ENCODE measurements around the gene SLC34A3.

Gene SLC34A3

DNA sequence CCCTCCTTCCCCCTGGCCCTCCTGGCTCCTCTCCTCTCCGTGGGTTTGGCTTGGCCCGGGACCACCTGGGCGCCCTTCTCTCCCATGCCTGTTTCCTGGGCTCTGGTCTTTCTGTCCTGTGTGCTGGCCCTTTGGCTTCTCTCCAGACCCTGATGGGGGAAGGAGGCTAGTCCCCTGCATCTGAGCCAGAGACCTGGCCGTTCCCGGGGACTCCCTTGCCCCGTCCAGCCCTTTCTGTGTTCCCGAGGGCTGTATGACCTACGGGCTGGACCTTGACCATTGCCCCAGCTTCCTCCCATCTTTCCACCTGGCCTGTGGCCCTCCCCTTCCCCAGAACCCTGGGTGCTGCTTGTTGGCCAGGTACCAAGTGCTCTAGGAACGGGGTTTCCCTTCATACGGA, 32.8 kb downstream of the SLC34A3 start:
- no peak for DNase-seq

DNA sequence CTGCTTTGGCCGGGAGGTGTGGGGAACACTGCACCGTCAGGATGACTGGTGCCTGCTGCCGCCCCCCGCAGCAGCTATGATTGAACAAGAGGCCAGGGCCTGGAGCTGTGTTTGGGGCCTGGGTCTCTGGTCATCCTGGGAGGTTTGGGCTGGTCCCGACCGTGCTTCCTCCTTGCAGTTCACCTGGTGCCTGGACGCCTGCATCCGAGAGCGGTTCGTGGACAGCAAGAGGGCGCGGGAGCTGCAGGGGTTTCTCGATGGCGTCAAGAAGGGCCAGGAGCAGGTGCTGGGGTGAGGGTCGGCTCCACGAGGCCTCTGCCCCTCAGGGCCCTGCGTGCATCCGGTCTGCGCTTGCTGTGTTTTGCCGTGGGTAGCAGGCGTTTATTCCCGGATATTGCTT, 33.4 kb downstream of the SLC34A3 start:
- DNase-seq, result no peak

DNA sequence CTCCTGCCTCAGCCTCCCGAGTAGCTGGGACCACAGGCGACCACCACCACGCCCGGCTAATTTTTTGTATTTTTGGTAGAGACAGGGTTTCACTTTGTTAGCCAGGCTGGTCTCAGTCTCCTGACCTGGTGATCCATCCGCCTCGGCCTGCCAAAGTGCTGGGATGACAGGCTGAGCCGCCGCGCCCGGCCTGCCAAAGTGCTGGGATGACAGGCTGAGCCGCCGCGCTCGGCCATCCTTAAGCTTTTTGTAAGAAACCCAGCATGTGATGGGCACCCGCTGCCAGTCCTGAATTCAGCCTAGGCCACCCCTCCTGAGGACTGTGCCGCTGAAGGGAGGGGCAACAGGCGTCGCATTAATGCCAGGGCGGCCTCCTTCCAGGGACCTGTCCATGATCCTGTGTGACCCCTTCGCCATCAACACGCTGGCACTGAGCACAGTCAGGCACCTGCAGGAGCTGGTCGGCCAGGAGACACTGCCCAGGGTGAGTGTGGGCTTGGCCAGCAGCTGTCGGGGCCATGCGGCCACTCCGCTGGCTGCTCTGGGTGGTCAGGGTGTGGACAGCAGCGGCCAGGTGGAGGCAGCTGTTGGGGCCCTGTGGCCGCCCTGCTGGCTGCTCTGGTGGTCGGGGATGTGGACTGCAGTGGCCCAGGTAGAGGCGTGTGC, 34.9 kb downstream of the SLC34A3 start:
- DNase-seq, result no peak

DNA sequence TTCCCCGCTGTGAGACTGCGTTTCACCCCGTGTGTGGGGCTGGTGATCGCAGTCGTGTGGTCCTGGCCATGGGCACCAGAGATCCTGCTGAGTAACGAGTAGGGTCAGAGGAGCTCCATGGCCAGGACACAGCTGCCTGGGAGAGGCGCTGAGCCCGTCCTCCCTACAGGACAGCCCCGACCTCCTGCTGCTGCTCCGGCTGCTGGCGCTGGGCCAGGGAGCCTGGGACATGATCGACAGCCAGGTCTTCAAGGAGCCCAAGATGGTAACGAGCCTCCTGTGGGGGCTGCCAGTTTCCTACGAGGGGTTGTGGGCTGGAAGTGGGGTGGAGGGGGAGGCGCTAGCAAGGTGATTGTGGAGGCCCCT, 35.4 kb downstream of the SLC34A3 start:
- DNase-seq, result no peak

DNA sequence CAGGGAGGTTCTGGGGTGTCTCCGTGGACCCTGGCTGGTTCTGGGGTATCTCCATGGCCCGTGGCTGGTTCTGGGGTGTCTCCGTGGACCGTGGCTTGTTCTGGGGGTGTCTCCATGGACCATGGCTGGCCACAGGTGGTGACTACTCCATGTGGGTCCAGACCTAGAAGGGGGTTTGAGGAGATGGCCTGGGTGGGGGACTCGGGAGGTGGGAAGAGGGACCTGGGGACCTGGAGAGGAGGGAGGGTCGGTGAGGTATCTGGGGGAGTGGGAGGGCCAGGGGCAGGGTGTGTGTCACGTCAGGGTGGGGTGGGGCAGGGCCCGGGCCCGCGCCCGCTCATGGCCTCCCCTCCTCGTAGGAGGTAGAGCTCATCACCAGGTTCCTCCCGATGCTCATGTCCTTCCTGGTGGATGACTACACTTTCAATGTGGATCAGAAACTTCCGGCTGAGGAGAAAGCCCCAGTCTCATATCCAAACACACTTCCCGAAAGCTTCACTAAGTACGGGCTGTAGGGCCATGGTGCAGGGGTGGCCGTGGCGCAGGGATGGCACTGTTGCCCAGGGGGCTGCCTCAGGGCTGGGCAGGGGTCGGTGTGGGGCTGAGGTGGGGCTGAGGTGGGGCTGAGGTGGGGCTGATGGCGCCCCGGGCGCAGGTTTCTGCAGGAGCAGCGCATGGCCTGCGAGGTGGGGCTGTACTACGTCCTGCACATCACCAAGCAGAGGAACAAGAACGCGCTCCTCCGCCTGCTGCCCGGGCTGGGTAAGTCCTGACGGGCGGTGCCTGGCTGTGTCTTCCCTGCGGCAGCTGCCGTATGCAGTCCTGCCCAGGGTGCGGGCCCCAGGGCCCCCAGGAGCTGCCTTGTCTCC, 36.1 kb downstream of the SLC34A3 start:
- DNase-seq, result no peak

DNA sequence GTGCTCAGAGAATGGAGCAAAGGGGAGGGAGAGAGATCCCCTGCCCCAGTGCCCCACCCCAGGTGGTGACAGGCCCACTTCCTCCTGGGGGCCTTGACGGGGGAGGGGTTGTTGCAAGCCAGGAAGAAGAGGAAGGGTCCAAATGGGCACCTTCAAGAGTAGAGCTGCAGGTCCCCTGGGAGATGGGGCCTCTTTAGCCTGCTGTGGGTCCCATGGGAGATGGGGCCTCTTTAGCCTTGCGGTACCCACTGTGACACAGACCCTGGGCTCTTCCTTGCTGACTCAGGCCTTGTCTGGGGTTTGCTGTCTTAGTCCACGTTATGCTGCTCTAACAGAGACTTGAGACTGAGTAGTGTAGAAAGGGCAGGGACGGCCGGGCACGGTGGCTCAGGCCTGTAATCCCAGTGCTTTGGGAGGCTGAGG, 37.2 kb downstream of the SLC34A3 start:
- no peak for DNase-seq

DNA sequence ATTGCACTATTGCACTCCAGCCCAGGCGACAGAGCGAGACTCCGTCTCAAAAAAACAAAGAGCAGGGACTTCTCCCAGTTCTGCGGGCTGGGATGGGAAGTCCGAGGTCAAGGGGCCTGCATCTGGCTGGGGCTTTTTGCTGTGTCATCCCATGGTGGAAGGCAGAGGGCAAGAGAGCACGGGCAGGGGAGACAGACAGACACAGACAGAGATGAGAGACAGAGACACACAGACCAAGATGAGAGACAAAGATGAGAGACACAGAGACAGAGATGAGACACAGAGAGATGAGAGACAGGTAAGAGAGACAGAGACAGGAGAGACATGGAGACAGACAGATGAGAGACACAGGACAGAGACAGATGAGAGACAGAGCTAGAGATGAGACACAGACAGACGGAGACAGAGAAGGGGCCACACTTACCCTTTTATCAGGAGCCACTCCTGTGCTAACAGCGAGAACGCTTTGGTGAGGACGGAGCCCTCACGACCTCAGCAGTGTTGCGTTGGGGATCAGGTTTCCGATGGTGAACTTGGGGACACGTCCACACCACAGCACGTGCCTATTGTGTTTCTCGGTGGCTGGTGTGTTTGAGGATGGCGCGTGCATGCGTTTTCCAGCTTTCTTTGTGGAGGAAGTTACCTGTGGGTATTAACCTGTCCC, 38.0 kb downstream of the SLC34A3 start:
- no peak for DNase-seq

DNA sequence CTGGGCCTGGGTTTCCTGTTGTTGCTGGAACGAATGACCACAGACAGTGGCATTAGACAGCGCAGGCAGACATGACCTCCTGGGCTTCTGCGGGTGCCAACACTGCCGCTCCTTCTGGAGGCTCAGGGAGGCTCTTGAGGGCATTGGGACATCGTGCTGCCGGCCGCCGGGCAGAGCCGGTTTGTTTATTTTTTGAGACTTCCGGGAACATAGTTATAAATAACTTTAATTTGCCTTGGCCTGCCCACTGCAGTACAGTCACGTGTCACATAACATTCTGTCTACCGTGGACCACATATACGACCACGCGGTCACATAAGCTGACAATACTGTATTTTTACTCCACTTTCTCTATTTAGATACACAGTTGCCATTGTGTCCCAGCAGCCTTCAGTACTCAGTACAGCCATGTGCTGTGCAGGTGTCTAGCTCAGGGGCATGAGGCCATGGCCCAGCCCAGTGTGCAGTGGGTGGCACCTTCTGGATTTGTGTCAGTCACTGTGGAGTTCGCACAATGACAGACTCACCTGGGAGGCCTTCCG, 38.6 kb downstream of the SLC34A3 start:
- DNase-seq, result no peak

DNA sequence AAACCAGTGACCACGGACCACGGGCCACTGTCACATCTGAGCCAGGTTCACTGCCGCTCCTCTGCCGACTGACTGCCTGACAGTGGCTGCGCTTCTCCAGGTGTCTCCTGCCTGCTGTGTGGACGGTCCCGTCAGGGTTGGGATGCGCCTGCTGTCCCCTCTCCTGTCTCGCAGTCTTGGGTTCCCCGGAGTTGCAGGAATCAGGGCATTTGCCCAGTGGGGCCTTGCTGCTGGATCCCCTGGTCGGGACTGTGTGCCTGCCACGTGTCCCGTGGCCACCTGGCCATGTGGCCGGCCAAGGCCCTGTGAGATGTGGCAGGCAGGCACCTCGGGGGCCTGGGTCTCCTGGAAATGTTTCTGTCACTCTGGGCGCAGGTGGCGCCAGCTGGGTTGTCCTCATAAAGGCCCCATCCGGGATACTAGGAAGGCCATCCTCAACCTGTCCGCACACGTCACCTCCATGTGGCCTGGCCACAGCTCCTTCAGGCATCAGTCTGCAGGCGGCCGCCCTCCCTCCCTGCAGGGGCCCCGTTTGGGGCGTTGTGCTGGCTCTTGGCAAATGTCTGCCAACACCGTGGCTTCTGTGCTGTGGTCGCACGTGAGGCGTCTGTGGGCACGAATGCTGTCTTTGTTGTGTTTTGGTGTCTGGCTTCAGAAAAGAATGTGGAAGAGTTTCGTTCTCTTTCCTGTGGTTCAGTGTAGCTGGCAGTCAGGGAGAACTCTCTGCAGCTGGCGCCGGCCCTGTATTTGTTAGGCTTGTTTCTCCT, 40.4 kb downstream of the SLC34A3 start:
- no peak for DNase-seq

DNA sequence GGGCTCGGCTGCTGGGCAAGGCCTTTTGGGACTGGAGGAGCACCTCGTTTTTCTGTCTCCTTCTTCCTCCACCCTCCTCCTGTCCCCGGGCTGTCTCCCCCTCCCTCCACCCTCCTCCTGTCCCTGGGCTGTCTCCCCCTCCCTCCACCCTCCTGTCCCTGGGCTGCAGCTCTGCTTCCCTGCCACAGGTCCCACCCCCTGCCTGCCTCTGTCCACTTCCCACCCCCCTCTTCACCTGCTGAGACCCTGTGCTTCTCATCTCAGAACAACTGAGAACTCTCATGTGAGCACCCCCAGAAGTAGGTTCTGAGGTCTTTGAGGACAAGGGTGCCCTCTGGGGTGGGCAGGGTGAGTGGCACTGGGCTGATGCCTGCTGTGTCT, 41.0 kb downstream of the SLC34A3 start:
- DNase-seq, result no peak

DNA sequence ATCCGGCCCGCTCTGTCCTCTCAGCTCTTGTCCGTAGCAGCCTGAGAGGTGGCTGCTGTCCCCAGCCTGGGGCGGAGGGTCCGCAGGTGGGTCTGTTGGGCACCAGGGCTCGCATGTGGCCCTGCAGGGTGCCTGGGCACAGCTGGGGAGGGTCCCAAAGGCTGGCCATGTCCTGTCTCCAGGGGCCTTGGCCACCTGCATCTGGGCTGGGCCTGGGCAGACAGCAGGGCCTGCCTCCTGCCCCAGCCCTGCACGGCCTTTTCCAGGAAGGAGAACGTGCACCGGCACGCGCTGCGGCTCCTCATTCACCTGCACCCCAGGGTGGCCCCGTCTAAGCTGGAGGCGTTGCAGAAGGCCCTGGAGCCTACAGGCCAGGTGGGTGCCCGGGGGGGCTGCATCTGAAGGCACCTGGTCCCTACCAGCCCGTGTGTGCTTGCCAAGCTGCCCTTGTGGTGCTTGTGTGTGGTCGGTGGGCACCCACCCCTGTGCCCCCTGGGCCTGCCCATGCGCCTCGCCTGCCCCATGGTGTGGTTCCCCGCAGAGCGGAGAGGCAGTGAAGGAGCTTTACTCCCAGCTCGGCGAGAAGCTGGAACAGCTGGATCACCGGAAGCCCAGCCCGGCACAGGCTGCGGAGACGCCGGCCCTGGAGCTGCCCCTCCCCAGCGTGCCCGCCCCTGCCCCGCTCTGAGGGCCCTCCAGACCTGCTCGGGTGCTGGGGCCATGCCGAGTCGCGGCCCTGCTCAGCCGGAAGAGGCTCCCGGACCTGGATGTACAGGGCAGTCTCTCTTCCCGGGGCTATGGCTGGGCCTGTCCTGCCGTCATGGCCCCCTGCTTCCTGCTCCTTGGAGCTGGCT, 41.8 kb downstream of the SLC34A3 start:
- DNase-seq, result no peak

DNA sequence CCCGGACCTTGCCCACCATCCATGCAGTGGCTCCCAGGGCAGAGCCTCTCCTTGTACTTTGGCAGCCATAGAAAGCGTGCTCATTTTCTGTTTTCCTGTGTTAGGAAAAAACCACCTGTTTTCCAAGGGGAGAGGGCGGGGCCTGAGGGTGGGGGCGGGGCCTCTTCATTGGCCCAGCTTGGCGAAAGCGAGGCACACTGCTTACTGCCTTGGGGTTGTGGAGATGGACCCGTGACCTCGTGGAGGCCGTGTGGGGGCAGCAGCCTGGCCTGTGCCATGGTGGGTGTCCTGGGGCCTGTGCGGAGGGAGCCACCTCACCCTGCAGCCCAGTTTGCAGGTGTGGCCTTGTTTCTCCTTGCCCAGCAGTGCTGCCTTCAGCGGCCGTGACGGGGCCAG, 42.4 kb downstream of the SLC34A3 start:
- no peak for DNase-seq

DNA sequence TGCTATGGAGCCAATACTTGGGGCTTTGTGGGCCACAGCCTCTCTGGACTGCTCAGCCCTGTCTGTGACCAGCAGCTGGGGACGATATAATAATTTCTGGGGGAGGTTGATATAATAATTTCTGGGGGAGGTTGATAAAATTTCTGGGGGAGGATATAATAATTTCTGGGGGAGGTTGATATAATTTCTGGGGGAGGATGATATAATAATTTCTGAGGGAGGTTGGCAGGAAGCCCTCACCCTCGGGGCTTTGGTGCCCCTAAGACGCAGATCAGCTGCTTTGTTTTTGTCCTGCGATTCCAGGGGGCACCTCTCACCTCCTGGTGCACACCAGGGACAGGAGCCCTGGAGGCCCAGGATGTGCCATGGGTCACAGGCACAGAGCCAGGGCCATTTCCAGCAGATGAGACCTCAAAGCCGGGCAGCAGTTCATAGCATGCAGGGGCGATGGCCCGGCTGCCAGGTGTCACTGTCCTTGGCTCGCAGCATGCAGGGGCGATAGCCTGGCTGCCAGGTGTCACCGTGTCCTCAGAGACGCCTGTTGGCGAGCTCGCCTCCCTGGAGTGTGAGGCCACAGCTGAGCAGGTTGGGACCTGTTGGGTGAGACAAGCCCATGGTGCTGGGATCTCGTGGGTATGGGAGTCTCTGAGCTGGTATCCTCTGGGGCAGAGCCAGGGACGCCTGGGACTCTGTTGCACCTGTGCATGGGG, 43.1 kb downstream of the SLC34A3 start:
- DNase-seq, result no peak

DNA sequence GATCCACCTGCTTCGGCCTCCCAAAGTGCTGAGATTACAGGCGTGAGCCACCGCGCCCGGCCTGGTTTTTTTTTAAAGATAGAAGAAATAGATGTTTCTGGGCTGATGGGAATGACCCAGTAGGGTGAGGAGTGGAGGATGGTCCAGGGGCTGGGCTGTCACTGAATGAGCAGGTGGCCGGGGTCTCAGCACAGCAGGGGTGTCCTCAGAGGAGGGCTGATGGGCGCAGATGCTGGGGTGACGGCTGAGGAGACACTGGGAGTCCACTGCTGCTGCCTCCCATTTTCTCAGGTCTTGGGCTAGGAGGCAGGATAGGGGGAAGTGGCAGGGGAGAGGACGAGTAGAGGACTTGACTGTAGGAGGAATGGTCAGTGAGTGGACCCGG, 44.5 kb downstream of the SLC34A3 start:
- DNase-seq, result no peak

DNA sequence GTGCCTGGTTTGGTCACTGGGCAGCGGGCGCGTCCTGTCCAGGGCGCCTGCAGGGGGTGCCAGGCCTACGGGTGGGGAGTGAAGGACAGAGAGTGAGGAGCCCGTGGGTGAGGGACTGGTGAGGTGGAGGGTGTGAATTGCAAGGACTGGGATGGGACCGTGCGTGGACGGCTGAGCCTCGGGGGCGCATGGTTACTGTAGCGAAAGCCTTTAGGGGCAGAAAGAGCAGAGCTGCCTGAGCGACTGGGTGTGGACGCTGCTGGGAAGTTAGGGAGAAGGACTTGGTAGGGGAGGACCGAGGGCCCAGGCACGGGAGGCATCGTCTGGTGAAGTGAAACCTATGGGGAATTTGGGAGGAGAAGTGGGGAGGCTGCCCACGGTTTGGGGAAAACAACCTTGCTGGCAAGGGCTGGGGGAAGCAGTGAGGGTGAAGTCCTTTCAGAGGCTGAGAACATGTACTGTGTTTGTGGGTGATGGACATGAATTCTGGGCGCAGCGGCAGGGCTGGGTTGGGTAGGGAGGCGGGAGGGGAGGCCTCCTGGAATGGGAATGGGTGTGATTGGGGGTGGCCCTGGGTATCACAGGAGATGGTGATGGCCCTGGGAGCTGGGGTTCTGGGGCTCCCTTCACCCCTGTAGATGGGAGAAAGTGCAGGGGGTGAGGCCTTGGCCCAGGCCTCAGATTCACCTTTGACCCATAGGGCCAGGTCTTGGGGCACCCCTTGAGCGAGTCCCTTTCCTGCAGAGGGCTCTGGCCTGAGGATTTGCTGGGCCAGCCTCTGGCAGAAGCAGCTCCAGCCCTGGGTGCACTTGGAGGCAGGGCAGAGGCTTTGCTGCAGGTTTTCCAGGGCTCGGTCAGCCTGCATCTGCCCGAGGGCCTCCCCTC, 45.1 kb downstream of the SLC34A3 start:
- no peak for DNase-seq

DNA sequence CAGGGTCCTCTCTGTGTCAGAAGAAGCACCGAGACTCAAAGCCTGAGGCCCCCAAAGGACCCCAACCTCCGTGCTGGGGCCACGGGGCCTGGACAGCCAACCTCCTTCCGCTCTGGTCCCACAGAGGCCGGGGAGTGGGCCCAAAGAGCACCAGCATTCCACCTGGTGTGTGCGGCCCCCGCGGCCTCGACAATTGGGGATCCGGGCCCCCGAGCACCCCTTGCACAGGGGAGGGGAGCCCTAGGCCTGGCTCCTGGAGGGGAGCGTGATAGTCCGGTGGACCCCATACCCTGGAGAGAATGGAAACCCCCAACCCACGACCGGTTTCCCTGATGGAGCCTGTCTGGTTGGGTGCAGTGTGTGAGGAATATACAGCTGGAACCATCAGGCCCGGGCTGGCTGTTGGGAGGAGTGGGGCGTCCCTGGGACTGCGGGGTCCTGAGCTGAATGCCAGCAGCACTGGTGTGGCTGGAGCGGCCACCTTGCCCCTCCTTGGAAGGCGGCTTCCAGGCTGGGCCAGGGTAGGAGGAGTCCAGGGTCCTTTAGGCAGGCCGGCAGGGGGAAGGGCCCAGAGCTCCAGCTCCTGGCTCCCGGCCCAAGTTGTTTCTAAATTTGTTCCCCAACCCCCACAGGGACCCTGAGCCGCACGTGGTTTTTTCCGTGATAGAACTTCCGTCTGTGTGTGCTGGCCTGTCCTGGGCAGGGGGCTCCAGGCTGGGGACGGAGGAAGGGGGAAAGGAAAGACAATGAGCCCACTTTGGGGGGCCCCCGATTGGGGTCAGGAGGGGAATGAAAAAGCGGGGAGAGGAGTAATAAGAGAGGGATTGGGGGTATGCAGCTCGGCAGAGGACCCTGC, 46.0 kb downstream of the SLC34A3 start:
- no peak for DNase-seq

DNA sequence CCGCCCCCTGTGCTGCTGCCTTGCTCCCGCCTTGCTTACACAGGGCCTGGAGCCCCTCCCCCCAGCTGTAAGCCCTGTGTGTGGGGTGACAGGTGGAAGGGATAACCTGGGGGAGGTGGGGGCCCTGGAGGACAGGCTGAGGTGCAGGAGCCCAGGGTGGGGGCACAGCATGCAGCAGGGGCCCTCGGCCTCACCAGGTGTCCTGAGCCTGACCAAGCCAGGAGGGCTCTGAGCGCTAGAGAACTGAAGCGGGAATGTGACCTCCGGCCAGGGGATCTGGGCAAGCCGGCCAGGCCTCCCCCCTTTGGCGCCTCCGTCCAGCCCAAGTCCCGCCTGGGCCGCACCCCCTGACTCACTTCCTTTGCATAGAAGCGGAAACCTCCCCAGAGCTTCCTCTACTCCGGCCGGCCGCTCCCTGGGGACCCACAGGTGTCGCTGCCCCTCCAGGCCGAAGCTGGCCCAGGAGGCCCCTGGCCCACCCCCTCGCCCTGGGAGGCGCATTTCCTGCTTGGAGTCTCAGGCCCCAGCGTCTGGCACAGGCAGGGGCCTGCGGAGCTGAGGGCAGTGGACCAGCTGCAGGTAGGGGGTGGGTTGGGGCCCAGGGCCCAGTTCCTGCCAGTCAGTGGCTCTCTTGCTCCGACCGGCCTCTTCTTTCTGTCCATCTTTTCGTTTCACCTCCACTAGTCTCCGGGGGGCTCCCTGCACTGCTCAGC, 46.8 kb downstream of the SLC34A3 start, which contains the start of gene TOR4A:
TSS of gene TOR4A (plus strand) at position 398 of the 713 bp plus-strand sequence. CDS start 964 bp downstream, outside the sequence.
- DNase-seq, result peak; percentile 68

DNA sequence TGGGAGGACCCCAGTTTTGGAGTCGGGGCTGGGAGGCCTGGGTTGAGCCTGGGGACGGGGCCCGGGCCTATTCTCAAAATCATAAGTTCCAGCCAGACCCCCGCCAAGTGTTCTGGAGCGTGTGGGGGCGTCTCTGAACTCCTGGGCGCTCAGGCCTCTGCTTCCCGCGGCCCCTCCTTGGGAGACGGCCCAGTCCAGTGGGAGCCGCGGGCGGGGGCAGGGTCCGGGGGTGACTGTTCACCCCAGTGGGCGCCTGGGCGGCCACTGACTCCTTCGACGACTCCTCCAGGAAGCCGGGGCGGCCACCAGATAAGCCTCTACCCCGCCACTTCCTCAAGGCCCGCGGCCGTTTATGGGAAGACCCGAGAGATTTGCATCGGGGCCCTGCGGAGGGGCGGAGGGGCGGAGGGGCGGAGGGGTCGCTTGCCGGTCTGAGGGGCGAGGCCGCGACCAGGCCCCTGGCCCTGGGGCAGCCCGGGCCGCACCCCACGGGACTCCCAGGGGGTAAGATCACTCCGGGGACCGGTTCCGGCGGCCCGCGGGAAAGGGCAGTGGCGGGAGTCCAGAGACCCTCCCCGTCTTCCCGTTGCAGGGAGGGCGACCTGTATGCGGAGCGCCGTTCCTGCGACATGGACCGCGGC, 47.5 kb downstream of the SLC34A3 start:
- DNase-seq, result no peak
